Hematopoietic multipotent progenitor cell (in vitro differentiated cells): ENCODE measurements around the gene PPARG. TPM values are rescaled to one million over a fixed set of nuclear protein-coding genes. Genes with fewer than 3 reads are reported as not detected.
A peak's percentile ranks its signal among the peaks of the same experiment; 100 is the strongest.
"Not testable (repeated sequence)": the region's sequence is repeated elsewhere in the genome, so short reads cannot be mapped to it uniquely, and the experiment has no call there.

ENCODE experiments used
- DNase-seq, 3 donors: peaks; one replicate each; pipeline ENCODE4 v3.0.0-alpha.2; 2011 to 2015; ENCODE audit warnings: low read depth in 2 of 3, low spot score in 2 of 3
- total RNA-seq: library from RNA; depleted of rRNA; stranded (reverse); fragments of >200 nt; gene quantifications from one replicate; pipeline ENCODE4 v1.2.3, GENCODE V29; 2012

PPARG gene
- total RNA-seq, 1 donor = not detected

- no peak for DNase-seq
Observed at GRCh38 chr3:12370758-12371157, 81.9 kb downstream of the PPARG start.

GRCh38 chr3:12371525-12372140 is 82.8 kb downstream of the PPARG start:
- DNase-seq = no peak

GRCh38 chr3:12372741-12373280 is 83.9 kb downstream of the PPARG start:
- no peak for DNase-seq

GRCh38 chr3:12375572-12375971 is 86.7 kb downstream of the PPARG start:
- DNase-seq = no peak

- DNase-seq = no peak
Observed at GRCh38 chr3:12379640-12380429, 91.0 kb downstream of the PPARG start.

- DNase-seq = peak in 2 of 3 donors; percentile 5 to 32
Observed at GRCh38 chr3:12380461-12380860, 91.6 kb downstream of the PPARG start.

GRCh38 chr3:12381199-12381598 is 92.3 kb downstream of the PPARG start:
- no peak for DNase-seq

GRCh38 chr3:12383218-12383617 is 94.3 kb downstream of the PPARG start:
- DNase-seq = no peak

GRCh38 chr3:12384451-12385233 is 95.8 kb downstream of the PPARG start:
- DNase-seq = no peak

GRCh38 chr3:12386514-12387291 is 97.8 kb downstream of the PPARG start:
- not testable (repeated sequence) for DNase-seq

- no peak for DNase-seq
Observed at GRCh38 chr3:12388185-12388584, 99.3 kb downstream of the PPARG start.

- no peak for DNase-seq
Observed at GRCh38 chr3:12392101-12392878, 103.4 kb downstream of the PPARG start.

- no peak for DNase-seq
Observed at GRCh38 chr3:12393894-12394293, 105.0 kb downstream of the PPARG start.

GRCh38 chr3:12394569-12395271 is 105.8 kb downstream of the PPARG start:
- DNase-seq = no peak

GRCh38 chr3:12395349-12396012 is 106.6 kb downstream of the PPARG start:
- DNase-seq = no peak

GRCh38 chr3:12396471-12396870 is 107.6 kb downstream of the PPARG start:
- no peak for DNase-seq

GRCh38 chr3:12399226-12399625 is 110.4 kb downstream of the PPARG start:
- DNase-seq = no peak

GRCh38 chr3:12400616-12401194 is 111.8 kb downstream of the PPARG start:
- DNase-seq = no peak
